A549 (cell line): Measurements from ENCODE around the gene DCAF15. TPM values are rescaled to one million over a fixed set of nuclear protein-coding genes. Genes with fewer than 3 reads are reported as not detected.

Experiments used
- ATAC-seq, 2 experiments: fragments of 200-7000 bp in 1 of 2; fragments of >200 bp in 1 of 2; cut with Nextera tagmentation in 1 of 2; cut with Tn5 transposase in 1 of 2; 3 replicates each; pipeline versions ENCODE4 v1.8.0 to v1.9.1; 2018 to 2020; ENCODE audit warnings: mild to moderate bottlenecking in 1 of 2, moderate library complexity in 1 of 2
- CTCF ChIA-PET: fragments of 300-600 bp; sonication (Branson Sonifier 250); formaldehyde crosslinking; extraction: SDS; loops from one replicate; lab custom pipeline; 2021; ENCODE audit warnings: antibody characterized with exemption, inconsistent platforms; lab: Yijun Ruan, JAX
- POLR2A ChIA-PET: fragments of 350-600 bp; formaldehyde crosslinking; extraction: SDS; loops from one replicate; lab custom pipeline; 2021; ENCODE audit warnings: antibody characterized with exemption, inconsistent platforms; lab: Yijun Ruan, JAX
- DNase-seq, 2 experiments: peaks; one replicate each; pipeline versions ENCODE4 v3.0.0 to v3.0.0-alpha.2; 2011 to 2016; ENCODE audit warnings: low read depth in 1 of 2, low spot score in 1 of 2
- FAIRE-seq: peaks from 2 replicates; lab custom pipeline; 2011; peaks lifted over from hg19 to GRCh38; lab: Jason Lieb, UNC
- H3K27ac ChIP-seq, 2 experiments: fragments of >200 bp; sonication (Bioruptor Twin); formaldehyde crosslinking; 3 replicates each; pipeline ENCODE4 v1.5.1; 2016 to 2017
- H3K4me1 ChIP-seq: fragments of >200 bp; sonication (Bioruptor Twin); formaldehyde crosslinking; 3 replicates; pipeline ENCODE4 v1.6.1; 2016
- H3K4me2 ChIP-seq: fragments of >200 bp; sonication (Bioruptor Twin); formaldehyde crosslinking; 3 replicates; pipeline ENCODE4 v1.6.1; 2016
- H3K4me3 ChIP-seq: fragments of >200 bp; sonication (Bioruptor Twin); formaldehyde crosslinking; 3 replicates; pipeline ENCODE4 v1.5.1; 2016
- H3K9me3 ChIP-seq: fragments of >200 bp; sonication (Bioruptor Twin); formaldehyde crosslinking; 3 replicates; pipeline ENCODE4 v1.6.1; 2016
- CBX8 ChIP-seq: fragments of 200-600 bp; sonication (generic); IDR thresholded peaks from 2 replicates; pipeline ENCODE4 v1.6.1; 2016
- CHD2 ChIP-seq: fragments of 150-350 bp; IDR thresholded peaks from 2 replicates; pipeline ENCODE4 v1.6.1; 2014; ENCODE audit warnings: low read length; ENCODE audit not compliant: partially characterized antibody
- CHD4 ChIP-seq: fragments of 200-600 bp; sonication (generic); IDR thresholded peaks from 2 replicates; pipeline ENCODE4 v1.6.1; 2016; ENCODE audit warnings: antibody characterized with exemption, mild to moderate bottlenecking, borderline replicate concordance
- CTCF ChIP-seq: fragments of >200 bp; sonication (Bioruptor Twin); formaldehyde crosslinking; IDR thresholded peaks from 3 replicates; pipeline ENCODE4 v1.5.1; 2016
- EP300 ChIP-seq, 2 experiments: fragments of >200 bp; sonication (Bioruptor Twin); formaldehyde crosslinking; IDR thresholded peaks; 2 replicates in 1 of 2; 3 replicates in 1 of 2; pipeline ENCODE4 v1.6.1; 2016 to 2017
- ESRRA ChIP-seq: fragments of 150-350 bp; IDR thresholded peaks from 2 replicates; pipeline ENCODE4 v1.6.1; 2014; ENCODE audit warnings: mild to moderate bottlenecking, low read length, borderline replicate concordance
- HDAC2 ChIP-seq: fragments of 200-600 bp; sonication (generic); IDR thresholded peaks from 2 replicates; pipeline ENCODE4 v1.6.1; 2016
- HEYL ChIP-seq: fragments of 250-450 bp; sonication (Bioruptor Pico); IDR thresholded peaks from 2 replicates; pipeline ENCODE4 v1.8.0; 2021; ENCODE audit warnings: mild to moderate bottlenecking, moderate library complexity
- HOXB5 ChIP-seq: fragments of 250-450 bp; sonication (Bioruptor Pico); IDR thresholded peaks from 2 replicates; pipeline ENCODE4 v1.5.0; 2020; ENCODE audit warnings: mild to moderate bottlenecking, moderate library complexity
- JUN ChIP-seq, 2 experiments: fragments of >200 bp; sonication (Bioruptor Twin); formaldehyde crosslinking; IDR thresholded peaks; 2 replicates in 1 of 2; 3 replicates in 1 of 2; pipeline ENCODE4 v1.6.1; 2016 to 2017
- KDM1A ChIP-seq: fragments of 200-600 bp; sonication (generic); IDR thresholded peaks from 2 replicates; pipeline ENCODE4 v1.6.1; 2016; ENCODE audit warnings: low read depth, mild to moderate bottlenecking
- MAZ ChIP-seq: fragments of 150-350 bp; IDR thresholded peaks from 2 replicates; pipeline ENCODE4 v1.6.1; 2014; ENCODE audit warnings: antibody characterized with exemption, low read depth, low read length, borderline replicate concordance
- NPAS2 ChIP-seq: fragments of 250-450 bp; sonication (Bioruptor Pico); IDR thresholded peaks from 2 replicates; pipeline ENCODE4 v1.8.0; 2022; ENCODE audit warnings: mild to moderate bottlenecking, moderate library complexity, borderline replicate concordance
- PHF8 ChIP-seq: fragments of 200-600 bp; sonication (generic); IDR thresholded peaks from 2 replicates; pipeline ENCODE4 v1.6.1; 2016; ENCODE audit warnings: low read depth, mild to moderate bottlenecking, antibody characterized with exemption, moderate library complexity, borderline replicate concordance
- RCOR1 ChIP-seq: fragments of 150-350 bp; IDR thresholded peaks from 2 replicates; pipeline ENCODE4 v1.6.1; 2014; ENCODE audit warnings: antibody characterized with exemption, low read length, low read depth
- RFX5 ChIP-seq: fragments of 450-650 bp; IDR thresholded peaks from 2 replicates; pipeline ENCODE4 v1.7.1; 2014; ENCODE audit warnings: antibody characterized with exemption, mild to moderate bottlenecking, moderate library complexity
- ZFP36 ChIP-seq: fragments of 450-650 bp; IDR thresholded peaks from 2 replicates; pipeline ENCODE4 v1.6.1; 2014; ENCODE audit warnings: borderline replicate concordance; ENCODE audit not compliant: partially characterized antibody
- ZSCAN20 ChIP-seq: fragments of 250-450 bp; sonication (Bioruptor Pico); IDR thresholded peaks from 2 replicates; pipeline ENCODE4 v1.8.0; 2022; ENCODE audit warnings: mild to moderate bottlenecking, moderate library complexity
- WGBS: methylation state at CpG from one replicate; pipeline ENCODE4 v1.1.6; 2017; ENCODE audit errors: missing lambda C conversion rate; 5-methylcytosine and 5-hydroxymethylcytosine counted together
- polyA plus RNA-seq, 4 experiments: library from polyadenylated mRNA; depleted of rRNA in 3 of 4; stranded (reverse); fragments of >200 nt; fragmentation: RNase III in 1 of 4; extraction: RNeasy Plus Mini Kit Qiagen cat#74134 plus additional on column Dnase treatment in 1 of 4; gene quantifications; 2 replicates in 3 of 4; 3 replicates in 1 of 4; pipeline ENCODE4 v1.2.3, GENCODE V29; 2011 to 2017
- TF ChIP-seq, protein P1 (sequence below): IDR thresholded peaks from 2 replicates; pipeline ENCODE4 v1.6.1; 2012
- TF ChIP-seq, protein P2 (sequence below): fragments of 150-350 bp; IDR thresholded peaks from 2 replicates; pipeline ENCODE4 v1.6.1; 2014; ENCODE audit warnings: low read depth, mild to moderate bottlenecking, low read length
- TF ChIP-seq, protein P3 (sequence below): fragments of 250-450 bp; sonication (Bioruptor Pico); IDR thresholded peaks from 2 replicates; pipeline ENCODE4 v1.5.0; 2020; ENCODE audit warnings: low read depth, mild to moderate bottlenecking, moderate library complexity

The DCAF15 gene
- polyA plus RNA-seq, 2 of the 4 experiments (the other 2 are of a cell fraction) = 10.2 to 23.0 TPM

GRCh38 chr19:14004619-14005348 lies 52.5 kb downstream of the DCAF15 start:
- no peak overlapping the region; the same call in 2 of the 3 replicates for H3K4me3 ChIP-seq

DNA sequence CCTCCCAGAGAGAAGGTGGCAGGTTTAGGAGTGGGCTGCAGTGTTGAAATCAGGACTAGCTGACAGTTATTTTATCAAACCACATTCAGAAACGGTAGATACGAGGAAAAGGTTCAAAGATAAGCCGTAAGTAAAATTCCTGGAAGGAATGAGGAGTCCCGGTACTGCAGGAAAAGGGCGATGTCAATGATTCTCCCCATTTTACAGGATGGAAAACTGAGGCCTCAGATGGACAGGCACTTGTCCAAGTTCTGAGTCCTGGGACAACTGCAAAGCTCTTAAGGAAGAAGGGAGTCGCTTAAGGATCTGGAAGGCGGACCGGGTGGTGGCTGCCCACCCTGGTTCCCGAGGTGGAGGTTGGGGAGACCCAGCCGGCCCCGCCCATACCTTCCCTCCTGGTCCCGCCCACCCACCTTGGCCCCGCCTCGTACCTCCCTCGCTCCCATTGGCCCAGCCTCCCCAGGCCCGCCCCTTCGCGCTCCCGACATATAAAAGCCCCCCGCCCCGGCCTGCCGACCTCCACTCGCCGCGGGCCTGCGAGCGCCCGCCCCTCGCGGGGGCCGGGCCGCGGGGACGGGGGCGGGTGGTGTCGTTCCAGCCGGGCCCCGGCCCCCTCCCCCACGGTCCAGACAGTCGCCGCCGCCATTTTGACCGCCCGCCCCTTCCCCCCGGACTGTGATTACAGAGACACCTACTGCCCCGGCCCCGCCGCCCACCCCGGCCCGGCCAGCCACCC lies 53.2 kb downstream of the DCAF15 start:
- DNase-seq = peak; percentile 33 to 87
- H3K4me1 ChIP-seq = peaks cover 14% of the 10 kb centered on the region; the same call in 1 of the 3 replicates
- ChIA-PET POLR2A (interaction anchor here (1.1 to 1.8 kb wide), 2 partner anchors 26 to 67 kb away, joined by 3 to 6 read pairs; partner anchors contain the start of genes IL27RA and MISP3), CTCF (interaction anchor here (0.5 kb wide), 1 partner anchor 692 kb away, joined by 3 read pairs; no protein-coding TSS in a partner anchor)
- TF ChIP-seq CHD4 (peak; percentile 99), HEYL (CRISPR knock-in tag) (no peak), RCOR1 (peak; percentile 98), ZSCAN20 (CRISPR knock-in tag) (no peak), KDM1A (peak; percentile 100), JUN (IDR thresholded peaks at IDR 0.05) (0 out of 5 replicates have a peak, but pooled peaks have one; percentile 9 to 32), HDAC2 (peak; percentile 98), EP300 (IDR thresholded peaks at IDR 0.05) (no peak), PHF8 (0 out of 2 replicates have a peak, but pooled peaks have one; percentile 39), CTCF (no peak)
- TF ChIP-seq, protein P1, sequence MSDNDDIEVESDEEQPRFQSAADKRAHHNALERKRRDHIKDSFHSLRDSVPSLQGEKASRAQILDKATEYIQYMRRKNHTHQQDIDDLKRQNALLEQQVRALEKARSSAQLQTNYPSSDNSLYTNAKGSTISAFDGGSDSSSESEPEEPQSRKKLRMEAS = 0 out of 2 replicates have a peak, but pooled peaks have one; percentile 15
- TF ChIP-seq, protein P2, sequence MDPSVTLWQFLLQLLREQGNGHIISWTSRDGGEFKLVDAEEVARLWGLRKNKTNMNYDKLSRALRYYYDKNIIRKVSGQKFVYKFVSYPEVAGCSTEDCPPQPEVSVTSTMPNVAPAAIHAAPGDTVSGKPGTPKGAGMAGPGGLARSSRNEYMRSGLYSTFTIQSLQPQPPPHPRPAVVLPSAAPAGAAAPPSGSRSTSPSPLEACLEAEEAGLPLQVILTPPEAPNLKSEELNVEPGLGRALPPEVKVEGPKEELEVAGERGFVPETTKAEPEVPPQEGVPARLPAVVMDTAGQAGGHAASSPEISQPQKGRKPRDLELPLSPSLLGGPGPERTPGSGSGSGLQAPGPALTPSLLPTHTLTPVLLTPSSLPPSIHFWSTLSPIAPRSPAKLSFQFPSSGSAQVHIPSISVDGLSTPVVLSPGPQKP = no peak
- no peaks in the 10 kb centered on the region for H3K9me3 ChIP-seq
- peak overlapping the region; percentile 50 for H3K4me2 ChIP-seq
- H3K27ac ChIP-seq = peak overlapping the region; percentile 91 to 100
- ATAC-seq = peak; percentile 62 to 67
- FAIRE-seq = no peak
- H3K4me3 ChIP-seq = peak overlapping the region; percentile 74
- WGBS = 32% methylated on average over 11 of the region's 50 CpGs

More at GRCh38 chr19:14004619-14005348, 52.5 kb downstream of the DCAF15 start:
- 71% methylated on average over 14 of the region's 14 CpGs for WGBS
- Histone ChIP-seq H3K4me2 (peak overlapping the region; percentile 50), H3K9me3 (no peaks in the 10 kb centered on the region)
- CTCF ChIA-PET = interaction anchor here (0.5 to 1.8 kb wide), 4 partner anchors 26 to 693 kb away, joined by 3 to 5 read pairs (median 4); partner anchors contain the start of gene IL27RA
- TF ChIP-seq ESRRA = no peak
- no peak for TF ChIP-seq NPAS2
- no peak for TF ChIP-seq CBX8
- no peak for TF ChIP-seq MAZ
- TF ChIP-seq HOXB5 (CRISPR knock-in tag) = no peak
- no peak for TF ChIP-seq ZFP36
- TF ChIP-seq, protein P3, sequence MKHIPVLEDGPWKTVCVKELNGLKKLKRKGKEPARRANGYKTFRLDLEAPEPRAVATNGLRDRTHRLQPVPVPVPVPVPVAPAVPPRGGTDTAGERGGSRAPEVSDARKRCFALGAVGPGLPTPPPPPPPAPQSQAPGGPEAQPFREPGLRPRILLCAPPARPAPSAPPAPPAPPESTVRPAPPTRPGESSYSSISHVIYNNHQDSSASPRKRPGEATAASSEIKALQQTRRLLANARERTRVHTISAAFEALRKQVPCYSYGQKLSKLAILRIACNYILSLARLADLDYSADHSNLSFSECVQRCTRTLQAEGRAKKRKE (CRISPR knock-in tag) = no peak
- no peak for TF ChIP-seq RFX5
- no peak for TF ChIP-seq EP300 (IDR thresholded peaks at IDR 0.05)
- TF ChIP-seq CHD2 = no peak
- TF ChIP-seq, all 56 proteins: peak for 0
- DNase-seq = no peak
- H3K4me1 ChIP-seq = peaks cover 14% of the 10 kb centered on the region; the same call in 1 of the 3 replicates
- no peak for ATAC-seq
- H3K27ac ChIP-seq = peak overlapping the region in 1 of 2 experiments; percentile 100; a peak in 3 of 6 replicates
- POLR2A ChIA-PET = no interaction called here
- no peak for FAIRE-seq
